HFFc6 (cell line): Measurements from ENCODE around the gene C11orf21. TPM values are rescaled to one million over a fixed set of nuclear protein-coding genes. Genes with fewer than 3 reads are reported as not detected.

Experiments used
- DNase-seq: peaks from one replicate; pipeline ENCODE4 v3.0.0-alpha.2; 2018
- H3K27ac Mint-ChIP-seq: 2 replicates; pipeline ENCODE4 v1.8.0; 2020; ENCODE audit warnings: mild to moderate bottlenecking, mixed read lengths
- H3K27me3 Mint-ChIP-seq: 2 replicates; pipeline ENCODE4 v1.8.0; 2021; ENCODE audit warnings: mild to moderate bottlenecking, moderate library complexity, mixed read lengths; ENCODE audit not compliant: insufficient read depth
- H3K36me3 Mint-ChIP-seq: 2 replicates; pipeline ENCODE4 v1.8.0; 2021; ENCODE audit warnings: low read depth, mixed read lengths
- H3K4me1 Mint-ChIP-seq: 2 replicates; pipeline ENCODE4 v1.8.0; 2020; ENCODE audit warnings: low read depth, mixed read lengths
- H3K4me3 Mint-ChIP-seq: 2 replicates; pipeline ENCODE4 v1.8.0; 2020; ENCODE audit warnings: mild to moderate bottlenecking, moderate library complexity, mixed read lengths
- H3K9me3 Mint-ChIP-seq: 2 replicates; pipeline ENCODE4 v1.8.0; 2020; ENCODE audit warnings: mild to moderate bottlenecking, mixed read lengths
- total RNA-seq, 6 experiments: library from RNA; stranded (reverse); fragmentation: NEBNext Ultra II Directional; extraction: Animal tissue kit (Norgen Biotek cat#: 25700); gene quantifications; 2 replicates in 1 of 6; 3 replicates in 5 of 6; pipeline ENCODE4 v1.2.3, GENCODE V29; 2021
- TF ChIP-seq, protein P1 (sequence below): fragments of 200-600 bp; sonication (generic); IDR thresholded peaks from 2 replicates; pipeline ENCODE4 v1.5.0; 2021; ENCODE audit warnings: antibody characterized with exemption, mild to moderate bottlenecking

Gene C11orf21
- total RNA-seq, 6 experiments from 2014 or later, result not detected

DNA sequence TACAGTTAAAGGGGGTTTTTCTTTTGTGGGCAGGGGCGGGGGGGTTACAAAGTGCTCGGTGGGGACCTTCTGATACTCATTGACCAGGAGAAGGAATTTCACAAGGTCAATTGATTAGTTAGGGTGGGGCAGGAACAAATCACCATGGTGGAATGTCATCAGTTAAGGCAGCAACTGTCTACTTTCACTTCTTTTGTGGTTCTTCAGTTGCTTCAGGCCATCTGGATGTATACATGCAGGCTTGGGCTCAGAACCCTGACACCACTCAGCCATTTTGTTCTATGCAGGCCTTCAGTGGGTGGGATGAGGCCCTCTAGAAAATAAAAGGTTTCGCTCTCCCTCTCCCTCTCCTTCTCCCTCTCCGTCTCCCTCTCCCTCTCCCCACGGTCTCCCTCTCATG is 29.7 kb upstream of the C11orf21 start:
- Mint-ChIP-seq H3K9me3 (peaks cover 17% of the 10 kb centered on the region), H3K4me3 (no peak overlapping the region), H3K36me3 (peaks cover 17% of the 10 kb centered on the region), H3K4me1 (peaks cover 2% of the 10 kb centered on the region; the same call in 1 of the 2 replicates), H3K27ac (no peak overlapping the region), H3K27me3 (peaks cover 27% of the 10 kb centered on the region)
- TF ChIP-seq, protein P1, sequence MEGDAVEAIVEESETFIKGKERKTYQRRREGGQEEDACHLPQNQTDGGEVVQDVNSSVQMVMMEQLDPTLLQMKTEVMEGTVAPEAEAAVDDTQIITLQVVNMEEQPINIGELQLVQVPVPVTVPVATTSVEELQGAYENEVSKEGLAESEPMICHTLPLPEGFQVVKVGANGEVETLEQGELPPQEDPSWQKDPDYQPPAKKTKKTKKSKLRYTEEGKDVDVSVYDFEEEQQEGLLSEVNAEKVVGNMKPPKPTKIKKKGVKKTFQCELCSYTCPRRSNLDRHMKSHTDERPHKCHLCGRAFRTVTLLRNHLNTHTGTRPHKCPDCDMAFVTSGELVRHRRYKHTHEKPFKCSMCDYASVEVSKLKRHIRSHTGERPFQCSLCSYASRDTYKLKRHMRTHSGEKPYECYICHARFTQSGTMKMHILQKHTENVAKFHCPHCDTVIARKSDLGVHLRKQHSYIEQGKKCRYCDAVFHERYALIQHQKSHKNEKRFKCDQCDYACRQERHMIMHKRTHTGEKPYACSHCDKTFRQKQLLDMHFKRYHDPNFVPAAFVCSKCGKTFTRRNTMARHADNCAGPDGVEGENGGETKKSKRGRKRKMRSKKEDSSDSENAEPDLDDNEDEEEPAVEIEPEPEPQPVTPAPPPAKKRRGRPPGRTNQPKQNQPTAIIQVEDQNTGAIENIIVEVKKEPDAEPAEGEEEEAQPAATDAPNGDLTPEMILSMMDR, result no peak
- no peak for DNase-seq

DNA sequence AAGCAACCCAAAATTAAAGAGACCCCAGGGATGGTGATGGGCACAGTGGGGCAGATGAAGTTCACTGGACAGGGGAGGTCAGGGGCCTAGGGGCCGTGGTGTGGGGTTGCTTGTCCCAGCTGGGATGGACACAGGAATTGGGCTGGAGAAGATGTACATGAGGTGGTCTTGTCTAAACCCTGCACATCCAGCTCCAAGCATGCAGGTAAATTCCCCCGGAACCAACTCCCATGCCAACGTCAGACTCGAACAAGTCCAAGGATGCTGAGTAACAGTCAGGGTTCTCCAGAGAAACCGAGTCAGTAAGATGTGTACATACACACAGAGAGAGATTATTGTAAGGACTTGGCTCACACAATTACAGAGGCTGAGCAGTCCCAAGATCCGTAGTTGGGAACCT is 29.0 kb upstream of the C11orf21 start:
- H3K27ac Mint-ChIP-seq, result no peak overlapping the region
- TF ChIP-seq, protein P1, result no peak
- DNase-seq, result no peak
- H3K36me3 Mint-ChIP-seq, result peaks cover 17% of the 10 kb centered on the region
- H3K9me3 Mint-ChIP-seq, result peaks cover 17% of the 10 kb centered on the region
- no peak overlapping the region for H3K4me3 Mint-ChIP-seq
- peaks cover 5% of the 10 kb centered on the region for H3K4me1 Mint-ChIP-seq
- H3K27me3 Mint-ChIP-seq, result peaks cover 20% of the 10 kb centered on the region

DNA sequence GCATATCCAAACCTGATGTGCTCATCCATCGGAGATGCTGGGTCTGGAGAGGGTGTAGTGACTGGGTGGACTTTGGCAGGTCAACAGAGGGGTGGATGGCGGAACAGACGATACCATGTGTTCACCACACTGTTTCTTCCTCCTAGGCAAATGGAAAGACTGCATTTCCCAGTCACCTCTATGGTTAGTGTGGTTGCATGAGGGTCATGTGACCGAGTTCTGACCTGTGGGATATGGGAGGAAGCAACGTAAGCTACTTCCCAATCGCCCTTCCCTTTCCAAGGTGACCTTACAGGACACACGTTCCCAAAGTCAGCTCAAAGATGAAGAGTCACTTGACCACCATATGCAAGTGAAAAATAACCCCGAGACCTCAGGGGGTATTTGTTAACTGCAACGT is 27.8 kb upstream of the C11orf21 start:
- DNase-seq, result no peak
- Mint-ChIP-seq H3K36me3 (peaks cover 17% of the 10 kb centered on the region), H3K4me3 (no peak overlapping the region), H3K27me3 (peaks cover 20% of the 10 kb centered on the region), H3K9me3 (peaks cover 17% of the 10 kb centered on the region), H3K27ac (no peak overlapping the region), H3K4me1 (peaks cover 8% of the 10 kb centered on the region)
- TF ChIP-seq, protein P1, result no peak

DNA sequence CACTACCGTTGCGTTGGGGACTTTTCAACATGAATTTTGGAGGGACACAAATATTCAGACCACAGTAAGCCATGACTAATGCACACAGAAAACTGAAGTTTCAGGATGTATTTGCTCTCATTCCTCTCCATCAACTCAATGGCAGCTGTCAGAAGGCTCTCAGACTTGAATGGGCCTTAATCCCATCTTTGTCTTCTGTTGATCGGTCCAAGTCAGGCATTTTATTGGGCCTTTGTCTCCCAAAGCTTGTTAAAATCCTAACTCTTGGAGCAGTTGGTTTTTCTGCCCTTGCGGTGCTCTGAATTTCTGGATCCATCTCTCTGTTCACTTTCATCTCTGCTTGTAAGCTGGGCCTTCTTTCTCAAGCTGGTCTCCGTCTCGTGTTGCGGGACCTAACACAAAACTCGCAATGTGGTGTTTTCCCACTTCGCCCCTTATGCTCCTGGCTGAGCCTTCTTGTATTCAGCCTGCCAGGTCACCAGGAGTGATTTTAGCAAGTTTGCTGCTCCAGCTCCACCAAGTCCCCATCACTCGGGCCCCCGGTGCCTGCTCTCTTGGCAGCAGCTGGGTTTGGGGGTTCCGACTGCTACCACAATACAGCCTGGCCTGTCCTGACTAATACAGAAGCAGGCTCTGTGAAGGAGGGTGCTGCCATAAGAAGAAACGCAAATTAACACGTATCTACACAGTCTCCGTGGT is 27.1 kb upstream of the C11orf21 start:
- peaks cover 17% of the 10 kb centered on the region for H3K36me3 Mint-ChIP-seq
- no peak overlapping the region for H3K4me3 Mint-ChIP-seq
- TF ChIP-seq, protein P1, result no peak
- peaks cover 8% of the 10 kb centered on the region for H3K4me1 Mint-ChIP-seq
- H3K27me3 Mint-ChIP-seq, result peaks cover 20% of the 10 kb centered on the region
- H3K27ac Mint-ChIP-seq, result no peak overlapping the region
- H3K9me3 Mint-ChIP-seq, result peaks cover 17% of the 10 kb centered on the region
- no peak for DNase-seq

DNA sequence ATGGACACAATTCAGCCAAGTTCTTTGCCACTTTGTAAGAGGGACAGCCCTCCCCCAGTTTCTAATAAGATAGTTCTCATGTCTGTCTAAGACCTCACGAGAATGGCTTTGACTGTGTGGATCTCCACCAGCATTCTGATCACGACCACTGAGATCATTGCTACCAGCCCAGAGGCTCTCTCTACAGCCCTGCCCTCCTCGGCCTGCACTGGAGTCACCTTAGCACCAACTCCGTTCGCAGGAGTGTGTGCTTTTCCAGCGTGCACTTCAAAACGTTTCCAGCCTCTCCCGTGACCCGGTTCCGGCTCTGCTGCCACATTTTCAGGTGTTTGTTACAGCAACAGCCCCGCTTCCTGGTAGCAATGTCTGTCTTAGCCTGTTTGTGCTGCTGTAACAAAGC is 26.3 kb upstream of the C11orf21 start:
- Mint-ChIP-seq H3K4me3 (no peak overlapping the region), H3K9me3 (peaks cover 17% of the 10 kb centered on the region), H3K36me3 (peaks cover 17% of the 10 kb centered on the region), H3K27ac (no peak overlapping the region), H3K4me1 (peaks cover 8% of the 10 kb centered on the region), H3K27me3 (peaks cover 22% of the 10 kb centered on the region)
- TF ChIP-seq, protein P1, result no peak
- no peak for DNase-seq
